Stimulated activated effector memory CD8-positive, alpha-beta T cell treated with anti-CD3 and anti-CD28 coated beads, Interleukin-12 subunit alpha, Interleukin-12 subunit beta, amount 100 ng/mL, for 72 hours (primary cell): ENCODE measurements around the gene ANKS6.

Experiments
- ATAC-seq: fragments of 150-1000 bp; cut with Tn5 transposase; 2 replicates; pipeline ENCODE4 v1.10.0; 2021
- DNase-seq, 2 donors: peaks; one replicate each; pipeline ENCODE4 v3.0.0; 2021 to 2022; ENCODE audit warnings: low spot score in 2 of 2
- H3K27ac Mint-ChIP-seq: one replicate; pipeline ENCODE4 v1.8.0; 2022; ENCODE audit warnings: mild to moderate bottlenecking, mixed read lengths
- H3K36me3 Mint-ChIP-seq: one replicate; pipeline ENCODE4 v1.8.0; 2022; ENCODE audit warnings: mild to moderate bottlenecking, mixed read lengths
- H3K4me1 Mint-ChIP-seq: one replicate; pipeline ENCODE4 v1.8.0; 2022; ENCODE audit warnings: mixed read lengths
- H3K4me3 Mint-ChIP-seq: one replicate; pipeline ENCODE4 v1.8.0; 2022; ENCODE audit warnings: mild to moderate bottlenecking, mixed read lengths
- H3K9me3 Mint-ChIP-seq: one replicate; pipeline ENCODE4 v1.8.0; 2022; ENCODE audit warnings: mixed read lengths

The ANKS6 gene

DNA sequence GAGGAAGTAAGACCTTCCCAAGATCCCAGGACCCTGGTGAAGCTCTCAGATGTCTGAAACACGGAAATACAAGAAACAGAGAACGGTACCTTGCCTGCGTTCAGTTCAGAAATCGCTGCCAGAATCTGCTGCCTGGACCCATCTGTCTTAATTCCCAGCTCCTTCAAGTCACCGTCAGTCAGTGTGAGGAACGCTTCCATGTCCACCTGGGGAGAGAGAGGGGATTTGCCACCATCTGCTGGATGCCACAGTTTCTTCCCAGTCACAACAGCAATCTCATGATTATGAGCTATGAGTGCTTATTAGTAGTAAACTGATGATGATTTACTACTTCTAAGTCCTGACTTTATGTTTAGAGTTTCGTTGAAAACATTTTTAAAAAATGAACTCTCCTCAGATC lies 50.9 kb downstream of the ANKS6 start:
- no peak for ATAC-seq
- no peak overlapping the region for H3K27ac Mint-ChIP-seq
- H3K36me3 Mint-ChIP-seq: peaks cover 19% of the 10 kb centered on the region

DNA sequence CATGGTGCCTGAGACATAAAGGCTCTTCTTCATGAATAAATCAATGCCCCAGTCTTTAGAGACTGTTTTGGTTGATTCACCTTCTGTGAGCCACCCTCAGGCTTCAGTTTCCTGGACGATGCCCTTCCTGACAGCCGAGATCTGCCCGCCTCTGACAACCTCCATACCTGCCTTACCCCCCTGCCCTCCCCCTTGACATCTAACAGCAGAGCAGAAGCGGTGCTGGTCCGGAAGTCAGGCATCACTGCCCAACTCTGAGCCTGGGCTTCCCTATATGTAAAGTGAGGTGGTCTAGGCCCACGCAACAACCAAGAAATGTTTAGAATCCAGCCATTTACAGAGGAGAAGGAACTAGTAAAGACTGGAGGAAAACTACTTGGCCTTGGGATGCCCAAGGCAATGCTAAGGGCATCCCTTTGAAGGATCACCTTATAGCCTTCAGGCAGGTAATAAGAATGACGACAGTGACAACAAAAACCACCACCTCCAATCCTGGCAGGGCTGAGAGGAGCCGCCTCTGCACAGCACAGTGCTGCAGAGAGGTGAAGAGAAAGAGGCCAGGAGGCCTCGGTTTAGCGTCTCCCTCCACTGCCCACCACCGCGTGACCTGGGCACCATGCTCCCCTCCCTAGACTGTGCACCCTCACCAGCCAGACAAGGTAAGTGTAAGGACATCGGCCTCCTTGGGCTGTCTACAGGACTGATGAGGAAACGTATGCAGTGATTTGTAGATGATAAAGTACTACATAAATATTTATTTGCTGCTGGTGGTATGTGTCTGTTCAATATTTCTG lies 52.3 kb downstream of the ANKS6 start:
- H3K4me1 Mint-ChIP-seq: no peaks in the 10 kb centered on the region
- no peak overlapping the region for H3K27ac Mint-ChIP-seq
- peaks cover 2% of the 10 kb centered on the region for H3K9me3 Mint-ChIP-seq
- H3K4me3 Mint-ChIP-seq: no peak overlapping the region
- DNase-seq (peak in 1 of 2 donors; percentile 32), ATAC-seq (no peak)
- H3K36me3 Mint-ChIP-seq: peaks cover 14% of the 10 kb centered on the region

More for the DNA sequence above, 50.9 kb downstream of the ANKS6 start:
- Mint-ChIP-seq H3K9me3 (no peaks in the 10 kb centered on the region), H3K4me1 (no peaks in the 10 kb centered on the region), H3K4me3 (no peak overlapping the region)
- DNase-seq: no peak

DNA sequence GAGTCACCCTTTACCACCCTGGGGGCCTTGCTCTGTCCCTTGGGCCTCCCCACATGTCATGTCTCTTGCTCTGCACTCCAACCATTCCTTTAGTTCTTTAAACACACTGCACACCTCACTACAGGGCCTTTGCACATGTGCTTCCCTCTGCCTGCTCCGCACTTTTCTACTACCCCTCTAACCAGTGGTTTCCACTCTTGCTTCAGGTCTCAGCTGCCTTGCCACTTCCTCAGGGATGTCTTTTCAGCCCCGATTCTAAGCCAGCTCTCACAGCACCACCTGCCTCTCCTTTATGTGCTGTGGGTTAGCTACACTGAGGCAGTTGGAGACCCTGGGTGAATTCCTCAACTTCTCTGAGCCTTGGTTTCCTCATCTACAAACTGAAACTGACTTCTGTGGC lies 53.0 kb downstream of the ANKS6 start:
- Mint-ChIP-seq H3K36me3 (peaks cover 14% of the 10 kb centered on the region), H3K4me1 (no peaks in the 10 kb centered on the region), H3K4me3 (no peak overlapping the region), H3K27ac (no peak overlapping the region), H3K9me3 (peaks cover 2% of the 10 kb centered on the region)
- DNase-seq (peak in 1 of 2 donors; percentile 40), ATAC-seq (no peak)

DNA sequence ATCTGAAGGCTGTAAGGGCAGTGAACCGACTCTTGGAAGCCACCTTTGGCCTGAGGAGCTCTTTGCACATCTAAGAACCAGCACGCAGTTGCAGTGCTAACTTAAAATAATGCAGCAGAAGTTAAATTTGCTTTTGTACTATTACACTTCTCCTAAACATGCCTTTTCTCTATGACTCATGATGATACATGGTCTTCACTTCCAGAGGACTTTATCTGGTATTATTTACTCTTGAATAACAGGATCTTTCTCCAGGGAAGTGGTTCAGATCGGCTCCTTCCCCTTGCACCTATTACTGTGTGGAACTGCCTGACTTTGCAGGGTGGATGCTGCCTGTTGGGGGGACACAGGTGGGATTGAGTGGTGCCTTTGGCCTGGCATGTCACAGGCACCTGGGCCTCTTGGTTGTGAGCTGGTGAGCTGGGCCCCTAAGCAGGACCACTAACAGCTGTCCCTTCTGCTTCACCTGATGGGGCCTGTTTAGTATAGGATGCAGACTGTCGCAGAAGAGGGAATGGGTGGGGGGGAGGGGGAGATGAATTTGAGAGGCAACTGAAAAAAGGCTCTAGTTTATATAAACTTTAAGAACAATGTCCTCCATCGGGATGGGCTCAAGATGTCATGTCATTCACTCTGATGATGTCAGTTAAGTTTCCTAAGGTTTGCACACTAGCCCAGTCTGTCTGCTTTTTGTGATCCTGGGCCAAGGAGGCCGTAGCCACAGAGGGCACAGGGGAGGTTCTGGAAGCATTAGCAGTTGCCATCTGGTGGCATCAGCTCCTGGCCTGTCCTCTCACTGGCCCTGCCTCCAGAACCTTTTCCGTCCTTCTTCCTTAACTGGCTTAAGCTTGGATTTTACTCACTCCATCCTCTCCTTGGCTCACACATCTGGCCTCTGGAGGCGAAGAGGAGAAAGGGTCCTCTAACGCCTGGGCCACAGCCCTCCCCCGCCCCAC lies 53.8 kb downstream of the ANKS6 start:
- Mint-ChIP-seq H3K4me3 (no peak overlapping the region), H3K36me3 (peaks cover 14% of the 10 kb centered on the region), H3K9me3 (peaks cover 2% of the 10 kb centered on the region), H3K27ac (no peak overlapping the region), H3K4me1 (no peaks in the 10 kb centered on the region)
- DNase-seq (peak in 1 of 2 donors; percentile 41), ATAC-seq (no peak)

DNA sequence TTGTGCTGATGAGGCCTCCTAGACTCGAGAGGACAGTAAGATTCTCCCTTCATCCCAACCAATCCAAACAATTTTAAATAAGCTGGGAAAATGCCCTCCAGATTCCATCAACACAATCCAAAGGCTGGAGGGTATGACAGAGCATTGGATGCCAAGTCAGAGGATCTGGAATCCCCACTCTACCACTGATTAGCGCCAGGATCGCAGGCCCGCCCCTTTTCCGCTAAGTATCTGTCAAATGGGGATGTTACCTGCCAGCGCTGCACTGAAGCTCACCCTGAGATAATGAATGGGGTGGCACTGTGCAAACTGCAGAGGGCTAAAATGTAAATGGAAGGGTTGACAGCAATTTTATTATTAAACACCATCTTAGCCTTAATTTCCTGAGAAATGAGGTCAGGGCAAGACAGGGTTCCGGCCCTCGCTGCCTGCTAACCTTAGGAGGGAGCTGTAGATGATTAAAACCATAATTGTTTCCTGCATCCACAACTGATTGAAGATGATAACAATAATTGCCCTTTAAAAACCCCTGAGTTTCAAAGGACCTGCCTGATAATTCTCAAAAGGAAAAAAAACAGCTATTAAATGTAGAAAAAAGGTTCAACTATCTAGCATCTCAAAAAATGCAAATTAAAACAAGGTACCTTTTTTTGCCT lies 56.0 kb downstream of the ANKS6 start:
- H3K4me3 Mint-ChIP-seq: no peak overlapping the region
- H3K9me3 Mint-ChIP-seq: peaks cover 2% of the 10 kb centered on the region
- DNase-seq: no peak
- no peaks in the 10 kb centered on the region for H3K4me1 Mint-ChIP-seq
- H3K36me3 Mint-ChIP-seq: peaks cover 8% of the 10 kb centered on the region
- no peak for ATAC-seq
- H3K27ac Mint-ChIP-seq: no peak overlapping the region

DNA sequence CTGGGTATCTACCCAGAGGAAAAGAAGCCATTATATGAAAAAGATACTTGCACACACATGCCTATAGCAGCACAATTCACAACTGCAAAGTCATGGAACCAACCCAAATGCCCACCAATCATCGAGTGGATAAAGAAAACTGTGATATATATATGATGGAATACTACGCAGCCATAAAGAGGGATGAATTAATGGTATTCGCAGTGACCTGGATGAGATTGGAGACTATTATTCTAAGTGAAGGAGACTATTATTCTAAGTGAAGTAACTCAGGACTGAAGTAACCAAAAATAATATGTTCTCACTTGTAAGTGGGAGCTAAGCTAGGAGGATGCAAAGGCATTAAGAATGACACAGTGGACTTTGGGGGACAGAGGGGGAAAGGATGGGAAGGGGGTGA lies 57.6 kb downstream of the ANKS6 start:
- ATAC-seq: no peak
- H3K27ac Mint-ChIP-seq: no peak overlapping the region

DNA sequence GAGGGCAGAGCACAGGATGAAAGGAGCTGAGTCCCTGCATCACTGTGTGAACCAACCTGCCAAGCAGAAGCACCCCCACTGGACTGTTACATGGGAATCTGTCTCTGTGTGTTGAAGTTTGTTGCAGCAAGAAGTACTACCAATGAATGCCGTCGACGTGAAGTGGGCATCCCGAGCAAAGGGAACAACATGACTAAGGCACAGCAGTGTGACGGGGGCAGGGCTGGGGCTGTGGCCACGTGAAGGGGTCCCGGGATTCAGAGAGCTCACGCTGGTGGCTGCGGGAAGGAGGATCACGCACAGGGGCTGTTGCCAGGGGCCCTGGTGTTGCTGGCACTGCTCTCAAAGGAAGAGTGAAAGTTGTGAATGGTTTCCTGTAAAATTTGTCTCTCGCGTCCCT lies 60.1 kb downstream of the ANKS6 start:
- peaks cover 6% of the 10 kb centered on the region for H3K36me3 Mint-ChIP-seq

More for the DNA sequence above, 57.6 kb downstream of the ANKS6 start:
- no peaks in the 10 kb centered on the region for H3K4me1 Mint-ChIP-seq
- DNase-seq: no peak
- H3K4me3 Mint-ChIP-seq: no peak overlapping the region
- peaks cover 2% of the 10 kb centered on the region for H3K9me3 Mint-ChIP-seq
- peaks cover 6% of the 10 kb centered on the region for H3K36me3 Mint-ChIP-seq

DNA sequence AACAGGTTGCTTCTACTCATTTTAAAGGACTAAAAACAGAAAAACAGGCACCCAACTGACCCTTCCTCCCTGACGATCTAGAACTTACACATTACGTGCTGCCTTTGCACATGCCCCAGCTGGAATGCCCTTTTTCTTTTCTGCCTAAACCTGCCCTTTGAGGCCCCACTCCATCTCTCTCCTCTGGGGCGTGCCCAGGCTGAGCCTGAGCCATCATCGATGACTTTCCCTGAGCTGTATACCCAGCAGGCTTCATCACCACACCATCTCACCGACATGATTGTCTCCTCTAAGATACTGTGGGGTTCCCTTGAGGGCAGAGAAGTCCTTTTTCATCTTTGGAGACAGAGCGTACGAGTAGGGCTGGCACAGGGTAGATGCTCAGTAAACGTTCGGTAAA lies 63.6 kb downstream of the ANKS6 start:
- peak overlapping the region; percentile 17 for H3K27ac Mint-ChIP-seq
- H3K36me3 Mint-ChIP-seq: peaks cover 6% of the 10 kb centered on the region
- H3K4me1 Mint-ChIP-seq: no peaks in the 10 kb centered on the region
- H3K9me3 Mint-ChIP-seq: no peaks in the 10 kb centered on the region
- no peak for DNase-seq
- H3K4me3 Mint-ChIP-seq: no peak overlapping the region
- ATAC-seq: no peak

More for the DNA sequence above, 60.1 kb downstream of the ANKS6 start:
- peak overlapping the region; percentile 50 for H3K27ac Mint-ChIP-seq
- H3K4me3 Mint-ChIP-seq: no peak overlapping the region
- H3K9me3 Mint-ChIP-seq: peaks cover 2% of the 10 kb centered on the region
- H3K4me1 Mint-ChIP-seq: no peaks in the 10 kb centered on the region
- no peak for DNase-seq
- ATAC-seq: no peak

DNA sequence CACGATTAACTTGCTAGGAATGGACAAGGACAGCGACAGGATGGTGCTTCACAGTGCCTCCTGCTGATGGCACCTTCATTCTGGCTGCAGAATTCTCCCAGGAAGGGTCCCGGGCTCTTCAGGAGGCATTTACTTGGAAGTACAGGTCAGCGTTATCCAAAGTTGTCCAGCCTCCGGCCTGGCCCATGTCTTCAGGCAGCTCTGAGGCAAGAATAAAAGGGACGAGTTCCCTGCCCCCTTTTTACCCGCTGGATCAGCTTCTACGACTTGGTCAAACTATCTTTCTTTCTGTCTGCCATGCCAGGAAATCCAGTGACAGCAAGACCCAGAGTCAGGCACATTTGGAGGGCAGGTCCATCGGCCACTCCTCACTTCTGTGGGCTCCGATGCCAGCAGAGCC lies 64.3 kb downstream of the ANKS6 start:
- no peaks in the 10 kb centered on the region for H3K9me3 Mint-ChIP-seq
- DNase-seq (no peak), ATAC-seq (no peak)
- H3K27ac Mint-ChIP-seq: no peak overlapping the region
- H3K36me3 Mint-ChIP-seq: peaks cover 6% of the 10 kb centered on the region
- no peak overlapping the region for H3K4me3 Mint-ChIP-seq
- H3K4me1 Mint-ChIP-seq: no peaks in the 10 kb centered on the region

DNA sequence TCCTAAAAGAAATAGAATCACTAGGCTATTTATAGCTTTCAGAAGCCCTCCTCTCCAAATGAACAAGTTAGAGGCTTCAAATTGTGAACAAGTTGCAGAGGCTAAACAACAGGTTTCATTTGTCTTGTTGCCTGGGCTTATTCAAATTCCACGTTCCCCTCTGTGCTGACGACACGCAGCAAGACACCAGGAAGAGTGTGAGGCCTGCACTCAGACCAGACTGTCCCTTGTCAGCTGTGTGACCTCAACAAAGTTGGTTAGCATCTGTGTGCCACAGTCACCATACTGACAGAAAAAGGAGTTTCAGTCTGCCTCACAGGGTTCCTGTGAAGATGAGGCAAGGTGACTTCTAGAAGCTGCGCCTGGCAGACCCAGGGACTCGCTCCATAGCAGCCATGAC lies 65.5 kb downstream of the ANKS6 start:
- no peak overlapping the region for H3K27ac Mint-ChIP-seq
- H3K9me3 Mint-ChIP-seq: no peaks in the 10 kb centered on the region
- H3K4me3 Mint-ChIP-seq: no peak overlapping the region
- no peak for DNase-seq
- no peaks in the 10 kb centered on the region for H3K4me1 Mint-ChIP-seq
- H3K36me3 Mint-ChIP-seq: peaks cover 6% of the 10 kb centered on the region
- ATAC-seq: peak; percentile 46

DNA sequence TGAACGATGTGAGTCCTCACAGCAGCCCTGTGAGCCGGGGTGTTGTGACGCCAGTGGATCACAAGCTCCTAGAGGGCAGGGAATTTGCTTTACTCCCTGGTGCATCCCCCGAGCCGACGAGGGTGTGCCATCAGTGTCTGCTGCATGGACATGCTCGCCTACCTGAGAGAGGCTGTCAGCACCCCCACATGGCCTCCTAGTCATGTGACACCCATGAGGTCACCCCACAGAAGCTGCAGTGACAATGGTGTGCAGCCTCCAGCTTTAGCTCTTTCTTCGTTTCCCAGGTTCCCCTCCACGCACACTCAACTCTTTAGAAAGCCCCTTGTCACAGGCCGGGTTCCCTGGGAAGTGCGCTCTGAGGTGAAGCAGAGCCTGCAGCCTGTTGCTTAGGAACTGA lies 67.9 kb downstream of the ANKS6 start:
- Mint-ChIP-seq H3K4me3 (no peak overlapping the region), H3K27ac (no peak overlapping the region), H3K4me1 (no peaks in the 10 kb centered on the region), H3K36me3 (no peaks in the 10 kb centered on the region), H3K9me3 (no peaks in the 10 kb centered on the region)
- DNase-seq (no peak), ATAC-seq (no peak)

DNA sequence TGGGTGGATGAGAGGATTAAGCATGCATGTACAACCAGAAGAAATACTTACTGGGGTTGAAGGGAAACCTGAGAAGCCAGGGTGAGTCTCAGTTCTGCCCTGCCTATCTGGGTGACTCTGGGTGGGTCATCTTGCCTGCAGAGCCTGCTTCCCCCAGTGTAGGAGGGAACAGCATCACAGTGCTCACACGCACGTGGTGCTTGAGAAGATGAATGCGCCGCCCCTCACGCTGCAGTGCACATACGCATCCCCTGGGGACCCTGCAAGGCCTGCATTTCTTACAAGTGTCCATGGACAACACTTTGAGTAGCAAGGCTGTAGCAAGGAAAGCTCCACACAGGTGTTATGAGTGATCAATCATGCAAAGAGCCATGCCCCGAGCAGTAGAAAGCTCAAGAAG lies 68.9 kb downstream of the ANKS6 start:
- Mint-ChIP-seq H3K36me3 (no peaks in the 10 kb centered on the region), H3K4me3 (no peak overlapping the region), H3K9me3 (no peaks in the 10 kb centered on the region), H3K27ac (no peak overlapping the region), H3K4me1 (no peaks in the 10 kb centered on the region)
- no peak for DNase-seq
- no peak for ATAC-seq

DNA sequence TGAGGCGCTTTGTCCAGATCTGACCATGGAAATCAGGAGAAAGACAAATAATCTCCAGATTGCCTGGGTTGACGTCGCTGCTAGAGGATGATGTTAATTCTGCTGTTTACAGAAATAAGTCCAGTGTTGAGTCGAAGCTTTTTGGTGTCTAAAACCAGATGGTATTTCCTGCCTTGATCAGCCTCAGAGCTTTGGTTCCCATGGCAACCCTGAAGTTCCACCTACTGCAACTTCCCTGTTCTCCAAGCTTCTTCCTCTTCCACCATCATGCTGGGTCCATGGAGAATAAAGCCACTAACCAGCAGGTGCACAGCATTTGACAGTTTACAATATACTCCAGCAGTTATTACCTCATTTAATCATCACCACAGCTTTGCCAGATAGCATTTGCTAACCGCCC lies 69.6 kb downstream of the ANKS6 start:
- ATAC-seq (no peak), DNase-seq (no peak)
- Mint-ChIP-seq H3K4me3 (no peak overlapping the region), H3K36me3 (no peaks in the 10 kb centered on the region), H3K4me1 (no peaks in the 10 kb centered on the region), H3K27ac (no peak overlapping the region), H3K9me3 (no peaks in the 10 kb centered on the region)

DNA sequence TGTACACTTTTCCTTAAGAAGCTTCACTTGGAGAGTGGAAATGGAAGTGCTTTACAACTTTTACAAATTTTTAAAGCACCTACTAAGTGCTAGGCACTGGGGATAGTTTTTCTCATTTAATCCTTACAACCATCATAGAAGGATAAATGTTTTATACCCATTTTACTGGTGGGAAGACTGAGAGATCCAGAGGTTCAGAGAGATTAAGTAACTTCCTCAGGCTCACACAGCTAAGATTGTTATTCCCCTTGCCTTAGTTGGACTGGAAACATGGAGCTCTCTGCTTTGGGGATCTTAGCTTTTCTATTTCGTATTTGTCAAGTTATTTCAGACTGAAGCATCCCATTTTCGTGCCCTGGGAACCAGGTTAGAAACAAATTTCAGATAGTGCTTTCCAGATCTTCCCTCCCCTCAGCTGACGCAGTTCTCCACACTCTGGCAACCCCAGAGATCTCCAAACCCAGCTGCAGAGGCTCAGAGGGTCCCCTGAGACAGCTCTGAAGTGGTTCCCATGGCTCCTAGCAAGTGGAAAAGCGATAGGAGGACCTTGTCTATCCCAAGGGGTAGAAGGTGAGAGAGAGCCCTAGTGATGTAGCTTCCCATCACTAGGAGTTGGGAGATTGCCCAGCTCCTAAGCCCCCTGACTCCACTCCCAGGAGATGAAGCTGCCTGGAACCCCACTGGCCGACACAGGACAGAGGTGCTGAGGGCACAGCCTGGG lies 71.4 kb downstream of the ANKS6 start:
- no peak for ATAC-seq
- no peak for DNase-seq
- Mint-ChIP-seq H3K4me3 (no peak overlapping the region), H3K27ac (no peak overlapping the region), H3K9me3 (no peaks in the 10 kb centered on the region), H3K4me1 (no peaks in the 10 kb centered on the region), H3K36me3 (no peaks in the 10 kb centered on the region)

DNA sequence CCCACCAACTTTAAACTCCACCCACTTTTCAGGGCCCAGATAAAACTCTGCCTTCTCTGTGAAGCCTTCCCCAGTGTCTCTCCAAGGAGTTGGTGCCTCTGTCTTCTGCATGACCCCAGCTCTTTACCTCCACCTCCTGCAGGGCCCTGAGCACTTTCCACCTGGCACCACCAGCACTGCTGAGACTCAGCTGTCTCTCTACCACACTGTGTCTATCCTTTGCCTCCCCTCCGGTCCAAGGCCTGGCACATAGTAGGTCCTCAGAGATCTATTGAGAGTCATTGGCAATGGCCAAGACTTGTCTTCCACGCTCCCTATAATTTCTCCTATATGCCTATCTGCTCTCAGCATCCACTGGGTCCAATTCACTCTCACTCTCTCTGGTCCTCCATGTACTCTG lies 74.7 kb downstream of the ANKS6 start:
- Mint-ChIP-seq H3K4me3 (no peak overlapping the region), H3K9me3 (no peaks in the 10 kb centered on the region), H3K27ac (no peak overlapping the region), H3K36me3 (no peaks in the 10 kb centered on the region), H3K4me1 (no peaks in the 10 kb centered on the region)
- DNase-seq (no peak), ATAC-seq (no peak)
